Measurements from ENCODE around the gene CTNNA1.

The CTNNA1 gene

DNA sequence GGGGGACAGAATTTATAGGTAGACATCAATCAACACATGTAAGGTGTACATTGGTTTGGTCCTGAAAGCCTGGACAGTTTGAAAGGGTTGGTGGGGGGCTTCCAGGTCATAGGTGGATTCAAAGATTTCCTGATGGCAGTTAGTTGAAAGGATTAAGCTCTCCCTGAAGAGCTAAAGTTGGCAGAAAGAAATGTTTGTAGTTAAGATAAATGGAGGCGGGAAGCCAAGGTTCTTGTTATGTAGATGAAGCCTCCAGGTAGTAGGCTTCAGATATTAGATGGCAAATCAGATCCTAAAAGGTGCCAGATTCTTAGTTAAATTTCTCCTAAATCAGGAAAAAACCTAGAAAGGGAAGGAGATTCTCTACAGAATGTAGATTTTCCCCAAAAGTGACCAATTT, 130.9 kb downstream of the CTNNA1 start:
- TF ChIP-seq EZH2phosphoT487 (IDR thresholded peaks at IDR 0.05; ENCODE audit: borderline replicate concordance, low read length), result no peak
- TF ChIP-seq, protein P1, sequence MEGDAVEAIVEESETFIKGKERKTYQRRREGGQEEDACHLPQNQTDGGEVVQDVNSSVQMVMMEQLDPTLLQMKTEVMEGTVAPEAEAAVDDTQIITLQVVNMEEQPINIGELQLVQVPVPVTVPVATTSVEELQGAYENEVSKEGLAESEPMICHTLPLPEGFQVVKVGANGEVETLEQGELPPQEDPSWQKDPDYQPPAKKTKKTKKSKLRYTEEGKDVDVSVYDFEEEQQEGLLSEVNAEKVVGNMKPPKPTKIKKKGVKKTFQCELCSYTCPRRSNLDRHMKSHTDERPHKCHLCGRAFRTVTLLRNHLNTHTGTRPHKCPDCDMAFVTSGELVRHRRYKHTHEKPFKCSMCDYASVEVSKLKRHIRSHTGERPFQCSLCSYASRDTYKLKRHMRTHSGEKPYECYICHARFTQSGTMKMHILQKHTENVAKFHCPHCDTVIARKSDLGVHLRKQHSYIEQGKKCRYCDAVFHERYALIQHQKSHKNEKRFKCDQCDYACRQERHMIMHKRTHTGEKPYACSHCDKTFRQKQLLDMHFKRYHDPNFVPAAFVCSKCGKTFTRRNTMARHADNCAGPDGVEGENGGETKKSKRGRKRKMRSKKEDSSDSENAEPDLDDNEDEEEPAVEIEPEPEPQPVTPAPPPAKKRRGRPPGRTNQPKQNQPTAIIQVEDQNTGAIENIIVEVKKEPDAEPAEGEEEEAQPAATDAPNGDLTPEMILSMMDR (IDR thresholded peaks at IDR 0.05; ENCODE audit: low read depth, low read length, poor library complexity, severe bottlenecking), result no peak
- Histone ChIP-seq H3K27ac (ENCODE audit: low read depth, low read length) (no peak overlapping the region), H3K9me3 (ENCODE audit: control insufficient read depth, insufficient read depth, low read length) (no peaks in the 10 kb centered on the region), H3K79me2 (ENCODE audit: control insufficient read depth, low read length) (no peaks in the 10 kb centered on the region), H3K36me3 (ENCODE audit: control insufficient read depth, low read length) (no peaks in the 10 kb centered on the region; the same call in 1 of the 2 replicates), H4K20me1 (ENCODE audit: control insufficient read depth, insufficient read depth, low read depth, low read length) (no peaks in the 10 kb centered on the region), H3K4me2 (ENCODE audit: low read length) (no peak overlapping the region), H3K4me3 (ENCODE audit: low read length) (no peak overlapping the region), H3K9me2 (replicated peaks; ENCODE audit: control insufficient read depth, low read length) (no peaks in the 10 kb centered on the region), H3K4me1 (ENCODE audit: control insufficient read depth, low read length) (0 out of 2 replicates have a peak, but pooled peaks cover 3% of the 10 kb centered on the region), H3K27me3 (ENCODE audit: control insufficient read depth, low read length) (no peaks in the 10 kb centered on the region), H3F3A (ENCODE audit: control insufficient read depth, insufficient read depth) (no peaks in the 10 kb centered on the region)

DNA sequence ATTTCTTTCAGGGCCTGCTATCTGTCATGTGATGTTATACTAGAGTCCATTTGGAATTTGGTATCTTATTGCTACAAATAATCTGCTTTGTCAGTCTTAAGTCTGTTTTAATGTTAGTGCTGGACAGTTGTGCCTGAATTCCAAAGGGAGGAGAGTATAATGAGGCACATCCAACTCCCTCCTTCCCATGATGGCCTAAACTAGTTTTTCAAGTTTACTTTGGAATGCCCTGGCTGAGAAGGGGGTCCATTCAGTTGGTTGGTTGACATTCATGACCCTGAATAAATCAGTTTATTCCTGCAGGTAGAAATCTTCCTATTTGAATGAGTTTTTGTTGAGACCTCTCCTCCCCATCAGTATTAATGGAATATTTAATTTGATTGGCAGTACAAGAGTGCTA, 131.3 kb downstream of the CTNNA1 start:
- Histone ChIP-seq H3F3A (ENCODE audit: control insufficient read depth, insufficient read depth) (no peaks in the 10 kb centered on the region), H3K27me3 (ENCODE audit: control insufficient read depth, low read length) (no peaks in the 10 kb centered on the region), H3K4me2 (ENCODE audit: low read length) (no peak overlapping the region), H3K36me3 (ENCODE audit: control insufficient read depth, low read length) (no peaks in the 10 kb centered on the region; the same call in 1 of the 2 replicates), H3K79me2 (ENCODE audit: control insufficient read depth, low read length) (no peaks in the 10 kb centered on the region), H4K20me1 (ENCODE audit: control insufficient read depth, insufficient read depth, low read depth, low read length) (no peaks in the 10 kb centered on the region), H3K9me2 (replicated peaks; ENCODE audit: control insufficient read depth, low read length) (no peaks in the 10 kb centered on the region), H3K27ac (ENCODE audit: low read depth, low read length) (no peak overlapping the region), H3K4me3 (ENCODE audit: low read length) (no peak overlapping the region), H3K9me3 (ENCODE audit: control insufficient read depth, insufficient read depth, low read length) (no peaks in the 10 kb centered on the region), H3K4me1 (ENCODE audit: control insufficient read depth, low read length) (0 out of 2 replicates have a peak, but pooled peaks cover 3% of the 10 kb centered on the region)
- TF ChIP-seq, protein P1 (IDR thresholded peaks at IDR 0.05; ENCODE audit: low read depth, low read length, poor library complexity, severe bottlenecking), result no peak
- no peak for TF ChIP-seq EZH2phosphoT487 (IDR thresholded peaks at IDR 0.05; ENCODE audit: borderline replicate concordance, low read length)

DNA sequence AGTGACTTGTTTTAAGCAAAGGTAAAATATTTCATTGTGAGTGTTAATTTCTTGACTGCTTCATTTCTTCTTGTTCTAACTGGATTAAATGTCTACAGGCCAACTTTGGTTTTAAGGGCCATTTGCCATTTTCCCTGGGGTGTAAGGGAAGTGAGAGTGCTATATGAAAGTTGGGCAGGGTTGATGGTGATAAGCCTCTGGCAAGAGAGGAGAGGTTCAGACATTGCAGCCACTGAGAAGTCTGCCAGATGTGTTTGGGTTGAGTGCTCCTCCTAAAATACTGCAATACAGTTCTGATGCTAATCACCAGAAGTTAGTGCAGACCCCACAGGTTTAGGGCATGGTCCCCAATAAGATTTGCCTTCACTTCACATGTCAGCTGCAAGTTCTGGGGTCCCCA, 136.8 kb downstream of the CTNNA1 start:
- Histone ChIP-seq H3K4me1 (ENCODE audit: control insufficient read depth, low read length) (no peaks in the 10 kb centered on the region), H3K9me2 (replicated peaks; ENCODE audit: control insufficient read depth, low read length) (no peaks in the 10 kb centered on the region), H3K79me2 (ENCODE audit: control insufficient read depth, low read length) (no peaks in the 10 kb centered on the region), H3F3A (ENCODE audit: control insufficient read depth, insufficient read depth) (no peaks in the 10 kb centered on the region), H3K27me3 (ENCODE audit: control insufficient read depth, low read length) (no peaks in the 10 kb centered on the region), H3K9me3 (ENCODE audit: control insufficient read depth, insufficient read depth, low read length) (no peaks in the 10 kb centered on the region), H3K27ac (ENCODE audit: low read depth, low read length) (no peak overlapping the region), H3K4me2 (ENCODE audit: low read length) (no peak overlapping the region), H3K4me3 (ENCODE audit: low read length) (no peak overlapping the region), H3K36me3 (ENCODE audit: control insufficient read depth, low read length) (peaks cover 3% of the 10 kb centered on the region; the same call in 1 of the 2 replicates), H4K20me1 (ENCODE audit: control insufficient read depth, insufficient read depth, low read depth, low read length) (no peaks in the 10 kb centered on the region)
- TF ChIP-seq EZH2phosphoT487 (IDR thresholded peaks at IDR 0.05; ENCODE audit: borderline replicate concordance, low read length), result no peak
- TF ChIP-seq, protein P1 (IDR thresholded peaks at IDR 0.05; ENCODE audit: low read depth, low read length, poor library complexity, severe bottlenecking), result no peak
